ENCODE measurements around the gene CNPY1.

CNPY1 gene

DNA sequence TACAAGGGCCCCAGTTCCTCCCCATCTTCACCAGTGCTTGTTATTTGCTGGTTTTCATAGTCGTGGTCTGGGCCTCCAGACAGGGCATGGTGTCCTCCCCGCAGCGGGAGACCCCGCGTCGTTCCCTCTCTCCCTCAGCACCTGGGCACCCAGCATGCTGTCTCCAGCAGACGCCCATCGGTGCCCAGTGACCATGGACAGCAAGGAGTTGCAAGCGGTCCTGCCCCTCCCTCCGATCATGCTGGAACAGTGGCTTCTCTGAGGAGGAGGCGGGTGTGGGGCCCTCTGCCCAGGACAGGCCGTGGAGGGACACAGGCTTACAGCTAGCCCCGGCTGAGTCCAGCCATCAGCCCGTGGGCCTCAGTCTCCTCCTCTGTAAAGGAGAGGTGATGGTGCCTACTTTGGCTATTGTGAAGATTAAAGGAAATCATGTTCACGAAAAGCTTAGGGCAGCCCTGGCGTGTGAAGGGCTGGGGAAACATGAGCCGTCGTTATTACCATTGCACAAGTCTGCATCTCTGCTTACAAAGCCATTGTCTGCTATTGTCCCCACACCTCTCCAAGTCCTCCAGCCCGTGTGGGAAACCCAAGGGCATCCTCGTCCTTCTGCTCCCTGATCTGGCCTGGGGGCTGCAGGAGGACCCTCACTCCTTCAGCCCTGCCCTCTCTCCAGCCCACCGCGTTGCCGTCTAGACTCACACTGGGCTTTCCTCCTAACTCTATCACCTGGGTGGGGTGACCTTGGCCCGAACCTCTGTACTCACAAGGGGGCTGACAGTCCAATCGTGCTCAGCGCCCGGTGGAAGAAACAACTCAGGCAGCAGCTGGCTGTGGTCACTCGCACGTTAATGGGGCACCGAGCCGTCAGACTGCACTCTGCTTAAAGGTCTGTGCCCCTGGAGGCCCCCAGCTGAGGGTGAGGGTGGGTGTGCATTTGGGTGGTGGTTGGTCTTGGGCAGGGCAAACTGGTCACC, 58.6 kb downstream of the CNPY1 start:
- H3K4me3 ChIP-seq (replicated peaks; ENCODE audit: low read depth, low read length), result no peak overlapping the region
- DNase-seq (ENCODE audit: low read depth), result no peak
- TF ChIP-seq, protein P1, sequence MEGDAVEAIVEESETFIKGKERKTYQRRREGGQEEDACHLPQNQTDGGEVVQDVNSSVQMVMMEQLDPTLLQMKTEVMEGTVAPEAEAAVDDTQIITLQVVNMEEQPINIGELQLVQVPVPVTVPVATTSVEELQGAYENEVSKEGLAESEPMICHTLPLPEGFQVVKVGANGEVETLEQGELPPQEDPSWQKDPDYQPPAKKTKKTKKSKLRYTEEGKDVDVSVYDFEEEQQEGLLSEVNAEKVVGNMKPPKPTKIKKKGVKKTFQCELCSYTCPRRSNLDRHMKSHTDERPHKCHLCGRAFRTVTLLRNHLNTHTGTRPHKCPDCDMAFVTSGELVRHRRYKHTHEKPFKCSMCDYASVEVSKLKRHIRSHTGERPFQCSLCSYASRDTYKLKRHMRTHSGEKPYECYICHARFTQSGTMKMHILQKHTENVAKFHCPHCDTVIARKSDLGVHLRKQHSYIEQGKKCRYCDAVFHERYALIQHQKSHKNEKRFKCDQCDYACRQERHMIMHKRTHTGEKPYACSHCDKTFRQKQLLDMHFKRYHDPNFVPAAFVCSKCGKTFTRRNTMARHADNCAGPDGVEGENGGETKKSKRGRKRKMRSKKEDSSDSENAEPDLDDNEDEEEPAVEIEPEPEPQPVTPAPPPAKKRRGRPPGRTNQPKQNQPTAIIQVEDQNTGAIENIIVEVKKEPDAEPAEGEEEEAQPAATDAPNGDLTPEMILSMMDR (IDR thresholded peaks at IDR 0.05; ENCODE audit: low read length, missing control alignments), result no peak

GRCh38 chr7:155486783-155487508, 59.4 kb downstream of the CNPY1 start:
- TF ChIP-seq, protein P1 (IDR thresholded peaks at IDR 0.05; ENCODE audit: low read length, missing control alignments), result no peak
- H3K4me3 ChIP-seq (replicated peaks; ENCODE audit: low read depth, low read length), result no peak overlapping the region
- DNase-seq (ENCODE audit: low read depth), result no peak

DNA sequence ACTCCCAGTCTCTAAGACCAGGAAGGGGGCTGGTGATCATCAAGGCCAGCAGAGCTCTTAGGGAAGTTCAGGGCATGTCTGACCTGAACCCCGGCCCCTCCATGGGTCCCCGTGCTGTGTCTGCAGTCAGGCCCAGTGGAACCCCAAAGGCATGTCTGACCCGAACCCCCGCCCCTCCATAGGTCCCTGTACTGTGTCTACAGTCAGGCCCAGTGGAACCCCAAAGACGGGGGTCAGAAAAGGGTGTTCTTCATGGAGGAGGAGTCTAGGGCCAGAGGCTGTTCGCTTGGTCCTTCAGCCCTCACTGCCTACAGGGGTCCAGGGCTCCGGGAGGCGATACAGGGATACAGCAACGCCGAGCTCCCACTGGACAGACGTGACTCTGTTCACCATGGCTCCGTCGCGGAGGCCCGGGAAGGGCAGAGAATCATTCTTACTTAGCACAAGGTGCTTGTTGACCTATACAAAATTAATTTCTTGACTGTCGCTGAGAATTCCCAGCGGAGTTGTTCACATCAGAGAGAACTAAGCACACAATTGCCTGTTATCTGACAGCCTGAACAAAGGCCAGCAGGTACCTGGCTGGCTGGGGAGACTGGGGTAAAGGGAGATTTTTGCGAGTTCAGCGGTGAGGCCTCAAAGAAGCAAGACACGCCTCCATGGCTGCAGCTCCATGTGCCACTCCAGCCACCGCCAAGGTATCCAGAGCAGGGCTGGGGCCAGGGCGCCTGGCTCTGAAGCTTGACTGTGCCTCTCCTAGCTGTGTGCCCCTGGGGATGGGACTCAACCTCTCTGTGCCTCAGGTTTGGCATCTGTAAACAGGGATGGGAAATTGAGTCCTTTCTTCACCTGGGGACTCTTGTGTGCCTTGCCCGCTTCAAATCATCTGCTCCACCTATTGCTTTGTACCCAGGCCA, 61.6 kb downstream of the CNPY1 start:
- TF ChIP-seq, protein P1 (IDR thresholded peaks at IDR 0.05; ENCODE audit: low read length, missing control alignments), result no peak
- no peak for DNase-seq (ENCODE audit: low read depth)
- no peak overlapping the region for H3K4me3 ChIP-seq (replicated peaks; ENCODE audit: low read depth, low read length)

DNA sequence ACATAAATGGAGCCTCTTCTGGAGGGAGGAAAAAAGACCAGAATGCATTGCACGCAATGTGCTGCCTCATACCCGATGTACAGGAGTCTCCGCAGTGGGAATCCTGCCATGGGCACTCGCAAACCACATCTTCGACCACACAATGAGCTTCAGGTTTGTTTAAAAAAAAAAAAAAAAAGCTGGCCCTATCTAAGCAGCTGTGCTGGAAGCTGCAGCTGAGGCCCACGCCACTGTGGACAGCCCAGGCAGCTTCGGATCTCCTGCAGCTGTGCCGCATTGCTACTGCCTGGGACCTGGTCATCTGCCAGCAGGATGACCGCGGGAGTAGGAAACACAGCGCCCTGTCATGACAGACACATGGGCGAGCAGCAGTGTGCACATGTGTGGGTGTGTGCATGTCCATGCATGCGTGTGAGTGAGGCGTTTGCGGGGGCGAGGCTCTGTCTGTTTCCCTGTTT, 62.5 kb downstream of the CNPY1 start:
- TF ChIP-seq, protein P1 (IDR thresholded peaks at IDR 0.05; ENCODE audit: low read length, missing control alignments), result no peak
- DNase-seq (ENCODE audit: low read depth), result no peak
- no peak overlapping the region for H3K4me3 ChIP-seq (replicated peaks; ENCODE audit: low read depth, low read length)

DNA sequence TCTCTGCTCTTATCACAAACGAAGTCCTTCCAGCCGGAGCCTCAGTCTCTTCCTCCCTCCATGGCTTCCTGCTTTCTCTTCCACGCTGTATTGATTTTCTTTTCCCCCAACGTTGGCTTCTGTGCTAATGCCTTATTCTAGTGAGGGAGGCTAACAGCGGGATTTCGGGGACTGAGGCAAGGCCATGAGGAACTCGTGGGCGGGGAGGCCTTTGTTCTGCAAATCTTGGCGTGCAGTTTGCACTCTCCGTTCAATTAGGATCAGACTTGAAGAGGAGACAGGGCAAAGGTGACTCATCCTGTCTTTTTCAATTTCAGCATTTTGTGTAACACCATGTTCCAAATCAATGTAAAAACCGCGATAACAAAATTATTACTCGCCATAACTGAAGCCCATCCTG, 63.1 kb downstream of the CNPY1 start:
- no peak for DNase-seq (ENCODE audit: low read depth)
- TF ChIP-seq, protein P1 (IDR thresholded peaks at IDR 0.05; ENCODE audit: low read length, missing control alignments), result no peak
- no peak overlapping the region for H3K4me3 ChIP-seq (replicated peaks; ENCODE audit: low read depth, low read length)

GRCh38 chr7:155482511-155483183, 63.7 kb downstream of the CNPY1 start:
- TF ChIP-seq, protein P1 (IDR thresholded peaks at IDR 0.05; ENCODE audit: low read length, missing control alignments), result no peak
- no peak for DNase-seq (ENCODE audit: low read depth)
- no peak overlapping the region for H3K4me3 ChIP-seq (replicated peaks; ENCODE audit: low read depth, low read length)
